Neural crest cell (in vitro differentiated cells): ENCODE measurements around the gene HDX. TPM values are rescaled to one million over a fixed set of nuclear protein-coding genes. Genes with fewer than 3 reads are reported as not detected.
"Not testable (repeated sequence)": the region's sequence is repeated elsewhere in the genome, so short reads cannot be mapped to it uniquely, and the experiment has no call there.

ENCODE experiments used
- DNase-seq: peaks from one replicate; pipeline ENCODE4 v3.0.0; 2021; ENCODE audit warnings: low read depth, mixed read lengths, low spot score
- H3K27ac Mint-ChIP-seq: one replicate; pipeline ENCODE4 v1.8.0; 2021; ENCODE audit warnings: mild to moderate bottlenecking, mixed read lengths; ENCODE audit not compliant: unreplicated experiment
- H3K27me3 Mint-ChIP-seq: 2 replicates; pipeline ENCODE4 v1.8.0; 2021; ENCODE audit warnings: low read depth, mild to moderate bottlenecking, mixed read lengths
- H3K36me3 Mint-ChIP-seq: 2 replicates; pipeline ENCODE4 v1.8.0; 2021; ENCODE audit warnings: low read depth, mild to moderate bottlenecking, mixed read lengths
- H3K4me1 Mint-ChIP-seq: 2 replicates; pipeline ENCODE4 v1.8.0; 2021; ENCODE audit warnings: mixed read lengths
- H3K4me3 Mint-ChIP-seq: one replicate; pipeline ENCODE4 v1.8.0; 2021; ENCODE audit warnings: mild to moderate bottlenecking, mixed read lengths
- H3K9me3 Mint-ChIP-seq: 2 replicates; pipeline ENCODE4 v1.8.0; 2021; ENCODE audit warnings: mixed read lengths
- long read RNA-seq: library from polyadenylated mRNA; unstranded; transcript quantifications from one replicate; pipeline ENCODE4 v2.0.0, GENCODE V29; 2020
- total RNA-seq: library from RNA; stranded (reverse); gene quantifications from 2 replicates; pipeline ENCODE4 v1.2.1, GENCODE V29; 2021
- TF ChIP-seq, protein P1 (sequence below): fragments of 200-600 bp; sonication (generic); conservative IDR thresholded peaks from 2 replicates; pipeline ENCODE4 v1.5.0; 2021; ENCODE audit warnings: antibody characterized with exemption, mild to moderate bottlenecking

HDX gene, protein sequence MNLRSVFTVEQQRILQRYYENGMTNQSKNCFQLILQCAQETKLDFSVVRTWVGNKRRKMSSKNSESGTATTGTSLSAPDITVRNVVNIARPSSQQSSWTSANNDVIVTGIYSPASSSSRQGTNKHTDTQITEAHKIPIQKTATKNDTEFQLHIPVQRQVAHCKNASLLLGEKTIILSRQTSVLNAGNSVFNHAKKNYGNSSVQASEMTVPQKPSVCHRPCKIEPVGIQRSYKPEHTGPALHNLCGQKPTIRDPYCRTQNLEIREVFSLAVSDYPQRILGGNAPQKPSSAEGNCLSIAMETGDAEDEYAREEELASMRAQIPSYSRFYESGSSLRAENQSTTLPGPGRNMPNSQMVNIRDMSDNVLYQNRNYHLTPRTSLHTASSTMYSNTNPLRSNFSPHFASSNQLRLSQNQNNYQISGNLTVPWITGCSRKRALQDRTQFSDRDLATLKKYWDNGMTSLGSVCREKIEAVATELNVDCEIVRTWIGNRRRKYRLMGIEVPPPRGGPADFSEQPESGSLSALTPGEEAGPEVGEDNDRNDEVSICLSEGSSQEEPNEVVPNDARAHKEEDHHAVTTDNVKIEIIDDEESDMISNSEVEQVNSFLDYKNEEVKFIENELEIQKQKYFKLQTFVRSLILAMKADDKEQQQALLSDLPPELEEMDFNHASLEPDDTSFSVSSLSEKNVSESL
- total RNA-seq: 8.8 and 10.6 TPM in 2 replicates
- long read RNA-seq, full-length matches to known transcripts: 12 of 30 reads
- long read RNA-seq, partial matches to known transcripts: 7 of 30 reads
- long read RNA-seq, other reads (novel, unspliced or antisense): 11 of 30 reads

DNA sequence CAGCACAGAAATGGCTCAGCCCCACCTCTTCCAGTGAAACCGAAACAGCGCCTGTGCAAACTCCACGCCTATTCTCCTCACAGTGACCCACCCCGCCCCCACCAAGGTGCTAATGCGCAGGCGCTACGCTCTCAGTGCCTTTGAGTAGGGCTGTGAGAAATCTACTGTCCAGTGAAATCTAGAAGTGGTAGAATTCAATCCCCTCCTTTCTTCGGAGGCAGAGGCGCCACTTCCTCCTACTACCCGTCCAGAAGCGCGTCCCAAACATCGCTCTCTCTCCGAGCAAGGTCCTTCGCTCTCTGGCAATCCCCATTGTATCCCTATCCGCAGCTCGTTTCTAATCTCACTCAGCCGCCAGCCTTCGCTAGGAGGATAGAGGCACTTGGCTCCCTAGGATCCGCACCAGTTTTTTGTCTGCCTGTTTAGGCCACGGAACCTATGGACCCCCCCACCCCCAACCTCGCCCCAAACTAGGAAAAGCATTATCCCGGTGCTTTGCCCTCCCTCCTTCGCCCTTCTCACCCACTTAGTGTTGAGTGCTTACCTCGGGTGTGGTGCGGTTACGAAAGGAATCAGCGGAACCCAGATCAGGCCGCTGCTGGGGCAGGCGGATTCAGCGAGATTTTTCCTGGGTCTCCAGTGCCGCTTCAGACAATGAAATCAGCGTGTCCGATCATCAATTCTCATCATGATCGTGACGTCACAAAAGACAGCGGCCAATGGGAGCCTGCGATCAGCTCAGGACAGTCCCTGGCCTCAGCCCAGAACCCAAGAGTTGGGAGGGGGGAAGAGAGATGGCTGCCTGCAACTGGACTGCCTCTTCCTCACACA lies at the start of gene HDX:
Gene HDX (minus strand): TSS at position 656 of the 831 bp plus-strand sequence. CDS start 27,056 bp downstream, outside the sequence.
- Mint-ChIP-seq H3K27ac (peak within 1 kb of the TSS; percentile 99), H3K9me3 (peaks cover 12% of the 10 kb centered on the region), H3K36me3 (peaks cover 7% of the 10 kb centered on the region), H3K4me3 (peak within 1 kb of the TSS; percentile 98), H3K27me3 (peaks cover 2% of the 10 kb centered on the region), H3K4me1 (peaks cover 15% of the 10 kb centered on the region)
- peak; percentile 64 for DNase-seq
- TF ChIP-seq, protein P1, sequence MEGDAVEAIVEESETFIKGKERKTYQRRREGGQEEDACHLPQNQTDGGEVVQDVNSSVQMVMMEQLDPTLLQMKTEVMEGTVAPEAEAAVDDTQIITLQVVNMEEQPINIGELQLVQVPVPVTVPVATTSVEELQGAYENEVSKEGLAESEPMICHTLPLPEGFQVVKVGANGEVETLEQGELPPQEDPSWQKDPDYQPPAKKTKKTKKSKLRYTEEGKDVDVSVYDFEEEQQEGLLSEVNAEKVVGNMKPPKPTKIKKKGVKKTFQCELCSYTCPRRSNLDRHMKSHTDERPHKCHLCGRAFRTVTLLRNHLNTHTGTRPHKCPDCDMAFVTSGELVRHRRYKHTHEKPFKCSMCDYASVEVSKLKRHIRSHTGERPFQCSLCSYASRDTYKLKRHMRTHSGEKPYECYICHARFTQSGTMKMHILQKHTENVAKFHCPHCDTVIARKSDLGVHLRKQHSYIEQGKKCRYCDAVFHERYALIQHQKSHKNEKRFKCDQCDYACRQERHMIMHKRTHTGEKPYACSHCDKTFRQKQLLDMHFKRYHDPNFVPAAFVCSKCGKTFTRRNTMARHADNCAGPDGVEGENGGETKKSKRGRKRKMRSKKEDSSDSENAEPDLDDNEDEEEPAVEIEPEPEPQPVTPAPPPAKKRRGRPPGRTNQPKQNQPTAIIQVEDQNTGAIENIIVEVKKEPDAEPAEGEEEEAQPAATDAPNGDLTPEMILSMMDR: no peak

DNA sequence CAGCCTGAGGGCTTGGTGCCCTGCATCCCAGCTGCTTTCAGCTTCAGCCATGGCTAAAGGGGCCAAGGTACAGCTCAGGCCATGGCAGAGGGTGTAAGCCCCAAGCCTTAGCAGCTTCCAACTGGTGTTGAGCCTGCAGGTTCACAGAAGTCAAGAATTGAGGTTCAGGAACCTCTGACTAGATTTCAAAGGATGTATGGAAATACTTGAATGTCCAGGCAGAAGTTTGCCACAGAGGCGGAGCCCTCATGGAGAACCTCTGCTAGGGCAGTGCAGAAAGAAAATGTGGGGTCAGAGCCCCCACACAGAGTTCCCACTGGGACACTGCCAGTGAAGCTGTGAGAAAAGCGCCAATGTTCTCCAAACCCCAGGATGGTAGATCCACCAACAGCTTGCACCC lies 39.1 kb upstream of the HDX start:
- H3K4me1 Mint-ChIP-seq, DNase-seq, H3K4me3 Mint-ChIP-seq, H3K27me3 Mint-ChIP-seq, H3K27ac Mint-ChIP-seq: not testable (repeated sequence)
- Mint-ChIP-seq H3K9me3 (peaks cover 25% of the 10 kb centered on the region), H3K36me3 (peaks cover 16% of the 10 kb centered on the region)

DNA sequence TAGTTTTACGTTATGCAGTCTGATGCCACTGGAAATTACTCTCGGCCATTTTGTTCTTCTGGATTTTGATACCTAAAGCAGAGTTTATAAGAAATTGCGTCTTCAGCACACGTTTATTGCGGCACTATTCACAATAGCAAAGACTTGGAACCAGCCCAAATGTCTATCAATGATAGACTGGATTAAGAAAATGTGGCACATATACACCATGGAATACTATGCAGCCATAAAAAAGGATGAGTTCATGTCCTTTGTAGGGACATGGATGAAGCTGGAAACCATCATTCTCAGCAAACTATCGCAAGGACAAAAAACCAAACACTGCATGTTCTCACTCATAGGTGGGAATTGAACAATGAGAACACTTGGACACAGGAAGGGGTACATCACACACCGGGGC lies 35.4 kb upstream of the HDX start:
- H3K4me3 Mint-ChIP-seq: not testable (repeated sequence)

DNA sequence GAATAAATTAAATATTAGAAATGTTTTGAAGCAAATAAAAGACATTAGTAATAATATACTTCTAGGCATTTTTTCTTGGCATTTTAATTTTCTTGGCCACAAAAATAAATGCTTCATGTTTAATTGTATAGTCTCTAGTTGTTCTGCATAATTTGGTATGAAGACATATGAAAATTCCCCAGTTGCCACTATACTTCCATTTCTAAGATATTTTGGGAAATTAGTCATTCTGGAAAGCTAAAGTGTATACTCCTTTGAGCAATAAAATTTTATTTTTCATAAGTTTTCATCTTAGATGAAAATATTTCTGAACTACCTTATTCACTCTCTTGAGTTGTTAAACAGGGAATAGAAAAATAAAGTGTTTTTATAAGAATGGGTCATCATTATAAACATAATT lies 13.8 kb downstream of the HDX start:
- H3K4me1 Mint-ChIP-seq: no peaks in the 10 kb centered on the region
- H3K9me3 Mint-ChIP-seq: peaks cover 22% of the 10 kb centered on the region
- DNase-seq: no peak
- TF ChIP-seq, protein P1: no peak
- no peaks in the 10 kb centered on the region for H3K27me3 Mint-ChIP-seq
- no peak overlapping the region for H3K27ac Mint-ChIP-seq
- H3K36me3 Mint-ChIP-seq: peaks cover 32% of the 10 kb centered on the region
- no peak overlapping the region for H3K4me3 Mint-ChIP-seq

More for the DNA sequence above, 35.4 kb upstream of the HDX start:
- not testable (repeated sequence) for H3K27ac Mint-ChIP-seq, H3K27me3 Mint-ChIP-seq, H3K4me1 Mint-ChIP-seq, DNase-seq
- H3K36me3 Mint-ChIP-seq: peaks cover 16% of the 10 kb centered on the region
- peaks cover 24% of the 10 kb centered on the region for H3K9me3 Mint-ChIP-seq

DNA sequence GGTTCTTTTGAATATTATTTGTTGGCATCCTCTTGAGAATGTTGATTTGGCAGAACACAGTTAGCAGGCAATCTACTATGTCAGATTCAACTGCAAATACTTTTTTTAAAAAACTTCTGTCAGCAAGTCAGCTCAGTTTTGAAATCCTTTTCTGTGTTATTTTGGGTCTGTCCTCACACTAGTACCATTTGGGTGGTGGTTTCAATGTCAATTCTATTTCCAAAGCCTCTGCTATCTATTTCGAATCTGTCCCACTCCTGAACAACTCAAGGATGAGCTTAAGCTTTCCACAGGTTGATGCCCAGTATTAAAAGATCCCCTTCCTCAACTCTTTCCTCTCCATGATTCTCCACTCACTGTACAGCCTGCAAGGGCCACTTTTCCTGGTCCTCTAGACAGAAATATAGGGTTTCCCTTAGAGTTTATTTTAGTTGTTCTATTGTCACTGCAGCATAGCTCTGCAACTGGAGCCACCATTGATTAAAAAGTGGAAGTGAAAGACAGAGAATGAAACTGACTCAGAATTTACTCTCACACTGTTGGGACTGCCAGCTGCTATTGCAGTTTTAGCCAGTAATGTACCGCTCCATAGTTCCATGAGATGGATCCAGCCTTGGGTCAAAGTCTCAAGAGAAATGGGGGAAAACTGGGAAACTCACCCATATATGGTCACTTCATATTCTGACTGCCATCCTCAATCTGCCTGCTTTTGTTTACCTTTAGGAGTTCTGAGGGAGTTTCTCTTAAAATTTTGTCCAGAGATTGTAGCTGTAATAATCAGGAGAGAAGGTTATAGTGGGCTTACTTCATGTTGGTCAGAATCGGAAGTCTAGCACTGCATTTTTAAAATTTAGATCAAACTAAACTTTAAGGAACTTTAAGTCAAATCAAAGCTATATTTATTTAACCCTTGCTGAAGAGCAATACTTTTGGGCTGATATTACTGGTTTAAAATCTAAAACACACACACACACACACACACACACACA lies 14.6 kb downstream of the HDX start:
- TF ChIP-seq, protein P1: no peak
- peaks cover 34% of the 10 kb centered on the region for H3K36me3 Mint-ChIP-seq
- peaks cover 23% of the 10 kb centered on the region for H3K9me3 Mint-ChIP-seq
- no peaks in the 10 kb centered on the region for H3K4me1 Mint-ChIP-seq
- no peak overlapping the region for H3K27ac Mint-ChIP-seq
- H3K27me3 Mint-ChIP-seq: no peaks in the 10 kb centered on the region
- no peak overlapping the region for H3K4me3 Mint-ChIP-seq
- DNase-seq: no peak
